Stimulated activated naive CD8-positive, alpha-beta T cell treated with anti-CD3 and anti-CD28 coated beads, Interleukin-15, Interleukin-2, amounts not matched to agents 100 U/mL and 50 U/mL, for 24 hours (primary cell): ENCODE results near the gene PTCH2.
"Not testable (repeated sequence)": the region's sequence is repeated elsewhere in the genome, so short reads cannot be mapped to it uniquely, and the experiment has no call there.

Source experiments
- ATAC-seq: fragments of 150-1000 bp; cut with Tn5 transposase; one replicate; pipeline ENCODE4 v1.10.0; 2021
- DNase-seq: peaks from one replicate; pipeline ENCODE4 v3.0.0; 2021

Gene PTCH2

GRCh38 chr1:44801491-44802305 lies 41.4 kb downstream of the PTCH2 start:
- DNase-seq (peak; percentile 39), ATAC-seq (peak; percentile 7)

- ATAC-seq (peak; percentile 82), DNase-seq (peak; percentile 99)
Measured at GRCh38 chr1:44799770-44800584, 43.1 kb downstream of the PTCH2 start, which contains the start of gene PLK3. Gene PLK3, plus strand, starts transcription at chr1:44800377. Its CDS starts 87 bp downstream, at chr1:44800464.

GRCh38 chr1:44798481-44799365 lies 44.3 kb downstream of the PTCH2 start:
- DNase-seq, result no peak
- ATAC-seq, result no peak

GRCh38 chr1:44797886-44798285 lies 45.2 kb downstream of the PTCH2 start:
- DNase-seq, ATAC-seq: not testable (repeated sequence)

GRCh38 chr1:44792736-44793502 lies 50.1 kb downstream of the PTCH2 start:
- no peak for ATAC-seq
- no peak for DNase-seq

GRCh38 chr1:44790968-44791801 lies 51.9 kb downstream of the PTCH2 start:
- no peak for DNase-seq
- no peak for ATAC-seq

- no peak for DNase-seq
- no peak for ATAC-seq
Measured at GRCh38 chr1:44788120-44788860, 54.8 kb downstream of the PTCH2 start, which contains the start of gene BEST4. Gene BEST4, minus strand, starts transcription at chr1:44788170. Its CDS starts 465 bp downstream, at chr1:44787705.

- DNase-seq (no peak), ATAC-seq (no peak)
Measured at GRCh38 chr1:44787506-44787905, 55.5 kb downstream of the PTCH2 start.

GRCh38 chr1:44786841-44787426 lies 56.1 kb downstream of the PTCH2 start:
- ATAC-seq, result no peak

GRCh38 chr1:44786138-44786840 lies 56.8 kb downstream of the PTCH2 start:
- ATAC-seq, result peak; percentile 58

More at GRCh38 chr1:44786841-44787426, 56.1 kb downstream of the PTCH2 start:
- DNase-seq, result no peak

GRCh38 chr1:44785501-44786137 lies 57.4 kb downstream of the PTCH2 start:
- DNase-seq (no peak), ATAC-seq (no peak)

More at GRCh38 chr1:44786138-44786840, 56.8 kb downstream of the PTCH2 start:
- DNase-seq, result peak; percentile 87

- no peak for DNase-seq
- ATAC-seq, result no peak
Measured at GRCh38 chr1:44785029-44785380, 58.0 kb downstream of the PTCH2 start.

- DNase-seq (peak; percentile 54), ATAC-seq (peak; percentile 25)
Measured at GRCh38 chr1:44784094-44785028, 58.7 kb downstream of the PTCH2 start.

GRCh38 chr1:44783697-44784093 lies 59.4 kb downstream of the PTCH2 start:
- no peak for ATAC-seq
- DNase-seq, result no peak

GRCh38 chr1:44780583-44781121 lies 62.4 kb downstream of the PTCH2 start:
- ATAC-seq (no peak), DNase-seq (no peak)
